Calu3 (cell line): Measurements from ENCODE around the gene SLC25A34. TPM values are rescaled to one million over a fixed set of nuclear protein-coding genes. Genes with fewer than 3 reads are reported as not detected.

Experiments
- BruUV-seq: library from RNA; stranded (reverse); fragments of 400-500 nt; replicated peaks from 2 replicates; lab custom pipeline; 2021; lab: Mats Ljungman, UMichigan
- CTCF ChIA-PET: fragments of 300-600 bp; sonication (Branson Sonifier 250); formaldehyde crosslinking; loops from one replicate; lab custom pipeline; 2022; ENCODE audit warnings: antibody characterized with exemption; lab: Charles Lee
- DNase-seq: peaks from one replicate; pipeline ENCODE4 v3.0.0; 2022
- H3K27ac Mint-ChIP-seq: one replicate; pipeline ENCODE4 v1.8.0; 2022; ENCODE audit warnings: mixed read lengths; ENCODE audit not compliant: unreplicated experiment
- H3K27me3 Mint-ChIP-seq: one replicate; pipeline ENCODE4 v1.8.0; 2022; ENCODE audit warnings: mixed read lengths; ENCODE audit not compliant: unreplicated experiment
- H3K36me3 Mint-ChIP-seq: one replicate; pipeline ENCODE4 v1.8.0; 2022; ENCODE audit warnings: mild to moderate bottlenecking, moderate library complexity, mixed read lengths; ENCODE audit not compliant: insufficient read depth, unreplicated experiment
- H3K4me1 Mint-ChIP-seq: one replicate; pipeline ENCODE4 v1.8.0; 2022; ENCODE audit warnings: mild to moderate bottlenecking, low read depth, mixed read lengths; ENCODE audit not compliant: unreplicated experiment
- H3K4me3 Mint-ChIP-seq: one replicate; pipeline ENCODE4 v1.8.0; 2022; ENCODE audit warnings: mild to moderate bottlenecking, low read depth, moderate library complexity, mixed read lengths; ENCODE audit not compliant: unreplicated experiment
- H3K9me3 Mint-ChIP-seq: one replicate; pipeline ENCODE4 v1.8.0; 2022; ENCODE audit warnings: low read depth, mixed read lengths; ENCODE audit not compliant: unreplicated experiment
- CTCF ChIP-seq: fragments of 200-600 bp; IDR thresholded peaks from one replicate; pipeline ENCODE4 v1.8.0; 2022; ENCODE audit warnings: antibody characterized with exemption; ENCODE audit not compliant: unreplicated experiment
- intact Hi-C: fragments of 100-400 bp; cut with micrococcal nuclease; formaldehyde crosslinking; loops from one replicate; pipeline ENCODE4 v1.10.0; 2022; ENCODE audit not compliant: unreplicated experiment
- total RNA-seq: library from RNA; stranded (reverse); gene quantifications from 2 replicates; pipeline ENCODE4 v1.2.3, GENCODE V29; 2022

The SLC25A34 gene
- total RNA-seq, 1 experiment from 2014 or later = 0.68 TPM

GRCh38 chr1:15757016-15757543 is 21.0 kb downstream of the SLC25A34 start:
- H3K27ac Mint-ChIP-seq = no peak overlapping the region
- H3K27me3 Mint-ChIP-seq = no peaks in the 10 kb centered on the region
- H3K4me3 Mint-ChIP-seq = peak overlapping the region; percentile 66
- no peak for TF ChIP-seq CTCF
- H3K9me3 Mint-ChIP-seq = no peaks in the 10 kb centered on the region
- TSS peak; percentile 93 for BruUV-seq
- intact Hi-C loops = no loop called here
- DNase-seq = no peak
- CTCF ChIA-PET = interaction anchor here (1.0 to 1.3 kb wide), 2 partner anchors 16 to 35 kb away, joined by 3 to 7 read pairs; no protein-coding TSS in a partner anchor
- H3K36me3 Mint-ChIP-seq = peaks cover 11% of the 10 kb centered on the region
- H3K4me1 Mint-ChIP-seq = peaks cover 9% of the 10 kb centered on the region

GRCh38 chr1:15757575-15758342 is 21.7 kb downstream of the SLC25A34 start:
- Mint-ChIP-seq H3K36me3 (peaks cover 11% of the 10 kb centered on the region), H3K27me3 (no peaks in the 10 kb centered on the region), H3K9me3 (no peaks in the 10 kb centered on the region), H3K4me1 (peaks cover 9% of the 10 kb centered on the region), H3K27ac (no peak overlapping the region), H3K4me3 (peak overlapping the region; percentile 66)
- TF ChIP-seq CTCF = no peak
- BruUV-seq = no TSS peak
- no peak for DNase-seq
- intact Hi-C loops = no loop called here
- CTCF ChIA-PET = no interaction called here

GRCh38 chr1:15758343-15758931 is 22.4 kb downstream of the SLC25A34 start, which contains the start of gene FBLIM1:
Gene FBLIM1, plus strand, starts transcription at chr1:15758795. Its CDS starts 6,189 bp downstream, at chr1:15764984.
- Mint-ChIP-seq H3K27me3 (no peaks in the 10 kb centered on the region), H3K4me1 (peaks cover 9% of the 10 kb centered on the region), H3K27ac (no peak within 1 kb of the TSS), H3K4me3 (peak within 1 kb of the TSS; percentile 66), H3K9me3 (no peaks in the 10 kb centered on the region), H3K36me3 (peaks cover 11% of the 10 kb centered on the region)
- no TSS peak for BruUV-seq
- TF ChIP-seq CTCF = no peak
- no peak for DNase-seq
- intact Hi-C loops = no loop called here
- CTCF ChIA-PET = no interaction called here

GRCh38 chr1:15758953-15759661 is 23.0 kb downstream of the SLC25A34 start:
- CTCF ChIA-PET = interaction anchor here (0.6 kb wide), 1 partner anchor 16 kb away, joined by 3 read pairs; no protein-coding TSS in a partner anchor
- no peak overlapping the region for H3K4me3 Mint-ChIP-seq

More at GRCh38 chr1:15758953-15759661, 23.0 kb downstream of the SLC25A34 start:
- no peak for DNase-seq
- Mint-ChIP-seq H3K27ac (no peak overlapping the region), H3K9me3 (no peaks in the 10 kb centered on the region), H3K4me1 (peaks cover 13% of the 10 kb centered on the region), H3K36me3 (peaks cover 12% of the 10 kb centered on the region), H3K27me3 (no peaks in the 10 kb centered on the region)
- no TSS peak for BruUV-seq
- TF ChIP-seq CTCF = no peak
- intact Hi-C loops = no loop called here
